ENCODE data around the gene GSG1L.
A peak's percentile ranks its signal among the peaks of the same experiment; 100 is the strongest.

Gene GSG1L

DNA sequence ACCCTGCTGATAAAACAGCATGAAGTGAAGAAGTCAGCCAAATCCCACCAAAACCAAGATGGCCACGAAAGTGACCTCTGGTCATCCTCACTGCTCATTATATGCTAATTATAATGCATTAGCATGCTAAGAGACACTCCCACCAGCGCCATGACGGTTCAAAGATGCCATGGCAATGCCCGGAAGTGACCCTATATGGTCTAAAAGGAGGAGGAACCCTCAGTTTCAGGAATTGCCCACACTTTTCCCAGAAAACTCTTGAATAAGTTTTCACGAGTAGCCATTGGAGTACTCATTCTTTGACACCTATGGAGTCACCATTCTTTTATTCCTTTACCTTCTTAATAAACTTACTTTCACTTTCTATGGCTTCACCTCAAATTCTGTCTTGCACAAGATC is 44.3 kb downstream of the GSG1L start:
- Histone ChIP-seq H3K79me1 (ENCODE audit: low read depth, low read length) (no peaks in the 10 kb centered on the region), H3K9ac (ENCODE audit: low read depth, low read length, poor library complexity) (no peak overlapping the region), H3K36me3 (replicated peaks in 1 of 2; ENCODE audit: control insufficient read depth in 2 of 2, insufficient read depth in 2 of 2, low read length in 2 of 2) (no peaks in the 10 kb centered on the region), H3K4ac (ENCODE audit: low read length) (no peak overlapping the region), H2BK15ac (ENCODE audit: low read length) (no peak overlapping the region), H3K9me3 (replicated peaks in 1 of 2; ENCODE audit: control insufficient read depth in 2 of 2, insufficient read depth in 1 of 2, low read depth in 1 of 2, low read length in 2 of 2) (peaks cover 0 to 6% of the 10 kb centered on the region in 2 donors), H3K27me3 (ENCODE audit: control insufficient read depth in 3 of 3, insufficient read depth in 3 of 3, low read depth in 1 of 3, low read length in 3 of 3) (no peaks in the 10 kb centered on the region), H4K8ac (ENCODE audit: low read depth, low read length) (no peak overlapping the region), H3K14ac (ENCODE audit: low read length) (no peak overlapping the region), H2BK120ac (ENCODE audit: low read depth, low read length) (no peak overlapping the region), H2BK12ac (ENCODE audit: low read length) (no peak overlapping the region), H3K4me1 (ENCODE audit: control insufficient read depth in 2 of 2, insufficient read depth in 1 of 2, low read depth in 1 of 2, low read length in 2 of 2) (no peaks in the 10 kb centered on the region), H3K18ac (ENCODE audit: low read length) (no peak overlapping the region), H3K23ac (ENCODE audit: low read depth, low read length, poor library complexity) (no peak overlapping the region), H3K27ac (replicated peaks; ENCODE audit: low read length) (no peak overlapping the region), H3K4me2 (ENCODE audit: insufficient read depth, low read length, poor library complexity, severe bottlenecking) (no peak overlapping the region), H2AFZ (ENCODE audit: low read length) (no peak overlapping the region), H3K4me3 (ENCODE audit: low read length in 2 of 2) (no peak overlapping the region), H2BK5ac (ENCODE audit: low read length) (no peak overlapping the region), H2AK5ac (ENCODE audit: low read depth, low read length) (no peak overlapping the region), H4K91ac (ENCODE audit: low read depth, low read length, poor library complexity) (no peak overlapping the region)
- DNase-seq (ENCODE audit: low spot score): no peak
- WGBS, 2 donors (ENCODE audit: extremely low coverage in 2 of 2, insufficient read length in 2 of 2, insufficient replicate concordance in 1 of 2): no CpG with 5 or more reads among the region's 5 CpGs

DNA sequence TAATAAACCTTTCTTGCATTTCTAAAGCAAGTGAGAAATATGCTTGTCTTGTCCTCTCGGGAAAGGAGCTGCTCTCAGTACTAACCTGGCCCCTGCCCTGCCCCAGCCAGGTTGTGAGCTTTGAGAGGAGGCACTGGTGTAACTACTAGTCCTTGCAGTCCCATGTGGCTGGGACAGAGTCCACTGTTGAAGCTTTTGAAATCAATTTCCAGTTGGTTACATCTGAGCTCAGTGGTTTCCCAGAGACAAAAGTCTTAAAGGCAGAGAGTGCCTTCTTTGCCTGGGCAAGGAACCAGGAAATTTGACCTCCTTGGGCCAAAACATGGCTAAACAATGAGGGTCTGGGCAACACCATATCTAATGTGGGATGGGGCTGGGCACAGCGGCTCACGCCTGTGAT is 48.7 kb downstream of the GSG1L start:
- H2BK15ac ChIP-seq (ENCODE audit: low read length): no peak overlapping the region
- H2AK5ac ChIP-seq (ENCODE audit: low read depth, low read length): no peak overlapping the region
- no peak overlapping the region for H4K8ac ChIP-seq (ENCODE audit: low read depth, low read length)
- H3K14ac ChIP-seq (ENCODE audit: low read length): no peak overlapping the region
- H3K27me3 ChIP-seq (ENCODE audit: control insufficient read depth in 3 of 3, insufficient read depth in 3 of 3, low read depth in 1 of 3, low read length in 3 of 3): peaks cover 0 to 3% (median 0%) of the 10 kb centered on the region in 3 experiments
- no peak overlapping the region for H2BK120ac ChIP-seq (ENCODE audit: low read depth, low read length)
- H2AFZ ChIP-seq (ENCODE audit: low read length): no peak overlapping the region
- no peak for DNase-seq (ENCODE audit: low spot score)
- H2BK12ac ChIP-seq (ENCODE audit: low read length): no peak overlapping the region
- no peak overlapping the region for H3K4me2 ChIP-seq (ENCODE audit: insufficient read depth, low read length, poor library complexity, severe bottlenecking)
- no peaks in the 10 kb centered on the region for H3K36me3 ChIP-seq (replicated peaks in 1 of 2; ENCODE audit: control insufficient read depth in 2 of 2, insufficient read depth in 2 of 2, low read length in 2 of 2)
- whole genome bisulfite sequencing, 2 donors (ENCODE audit: extremely low coverage in 2 of 2, insufficient read length in 2 of 2, insufficient replicate concordance in 1 of 2): no CpG with 5 or more reads among the region's 3 CpGs
- no peak overlapping the region for H3K4me3 ChIP-seq (ENCODE audit: low read length in 2 of 2)
- no peaks in the 10 kb centered on the region for H3K9me3 ChIP-seq (replicated peaks in 1 of 2; ENCODE audit: control insufficient read depth in 2 of 2, insufficient read depth in 1 of 2, low read depth in 1 of 2, low read length in 2 of 2)
- H3K79me1 ChIP-seq (ENCODE audit: low read depth, low read length): no peaks in the 10 kb centered on the region
- H3K27ac ChIP-seq (replicated peaks; ENCODE audit: low read length): no peak overlapping the region
- H3K4me1 ChIP-seq (ENCODE audit: control insufficient read depth in 2 of 2, insufficient read depth in 1 of 2, low read depth in 1 of 2, low read length in 2 of 2): peaks cover 0 to 10% of the 10 kb centered on the region in 2 donors
- no peak overlapping the region for H4K91ac ChIP-seq (ENCODE audit: low read depth, low read length, poor library complexity)
- H3K23ac ChIP-seq (ENCODE audit: low read depth, low read length, poor library complexity): no peak overlapping the region
- H2BK5ac ChIP-seq (ENCODE audit: low read length): no peak overlapping the region
- no peak overlapping the region for H3K4ac ChIP-seq (ENCODE audit: low read length)
- H3K18ac ChIP-seq (ENCODE audit: low read length): no peak overlapping the region
- H3K9ac ChIP-seq (ENCODE audit: low read depth, low read length, poor library complexity): no peak overlapping the region

DNA sequence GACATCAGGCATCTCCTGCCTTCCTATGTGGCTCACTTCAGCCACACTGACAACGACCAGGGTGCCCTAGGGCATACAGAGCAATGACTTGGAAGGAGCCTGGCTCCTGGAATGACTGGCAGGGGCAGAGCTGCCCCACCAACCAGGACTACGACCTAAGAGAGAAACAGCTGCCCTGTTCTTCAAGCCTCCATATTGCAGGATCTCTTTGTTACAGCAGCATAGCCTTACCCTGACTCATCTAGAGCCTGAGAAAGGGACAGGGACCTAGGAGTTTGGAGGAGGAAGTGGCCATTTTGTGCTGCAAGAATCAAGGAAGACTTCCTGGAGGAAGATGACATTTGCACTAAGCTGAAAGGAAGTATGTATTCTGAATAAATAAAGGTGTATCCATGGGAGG is 49.6 kb downstream of the GSG1L start:
- Histone ChIP-seq H4K91ac (ENCODE audit: low read depth, low read length, poor library complexity) (no peak overlapping the region), H2BK15ac (ENCODE audit: low read length) (no peak overlapping the region), H3K14ac (ENCODE audit: low read length) (no peak overlapping the region), H3K18ac (ENCODE audit: low read length) (no peak overlapping the region), H3K79me1 (ENCODE audit: low read depth, low read length) (no peaks in the 10 kb centered on the region), H2AFZ (ENCODE audit: low read length) (no peak overlapping the region), H2BK5ac (ENCODE audit: low read length) (no peak overlapping the region), H3K36me3 (replicated peaks in 1 of 2; ENCODE audit: control insufficient read depth in 2 of 2, insufficient read depth in 2 of 2, low read length in 2 of 2) (no peaks in the 10 kb centered on the region), H3K27ac (replicated peaks; ENCODE audit: low read length) (no peak overlapping the region), H4K8ac (ENCODE audit: low read depth, low read length) (no peak overlapping the region), H2AK5ac (ENCODE audit: low read depth, low read length) (peak overlapping the region; percentile 5), H2BK12ac (ENCODE audit: low read length) (no peak overlapping the region), H3K27me3 (ENCODE audit: control insufficient read depth in 3 of 3, insufficient read depth in 3 of 3, low read depth in 1 of 3, low read length in 3 of 3) (peaks cover 0 to 5% (median 0%) of the 10 kb centered on the region in 3 experiments), H3K4ac (ENCODE audit: low read length) (no peak overlapping the region), H3K4me3 (ENCODE audit: low read length in 2 of 2) (no peak overlapping the region), H2BK120ac (ENCODE audit: low read depth, low read length) (no peak overlapping the region), H3K9me3 (replicated peaks in 1 of 2; ENCODE audit: control insufficient read depth in 2 of 2, insufficient read depth in 1 of 2, low read depth in 1 of 2, low read length in 2 of 2) (no peaks in the 10 kb centered on the region), H3K4me1 (ENCODE audit: control insufficient read depth in 2 of 2, insufficient read depth in 1 of 2, low read depth in 1 of 2, low read length in 2 of 2) (peaks cover 0 to 11% of the 10 kb centered on the region in 2 donors), H3K4me2 (ENCODE audit: insufficient read depth, low read length, poor library complexity, severe bottlenecking) (no peak overlapping the region), H3K23ac (ENCODE audit: low read depth, low read length, poor library complexity) (no peak overlapping the region), H3K9ac (ENCODE audit: low read depth, low read length, poor library complexity) (no peak overlapping the region)
- no CpG with 5 or more reads among the region's 2 CpGs for WGBS, 2 donors (ENCODE audit: extremely low coverage in 2 of 2, insufficient read length in 2 of 2, insufficient replicate concordance in 1 of 2)
- DNase-seq (ENCODE audit: low spot score): no peak

DNA sequence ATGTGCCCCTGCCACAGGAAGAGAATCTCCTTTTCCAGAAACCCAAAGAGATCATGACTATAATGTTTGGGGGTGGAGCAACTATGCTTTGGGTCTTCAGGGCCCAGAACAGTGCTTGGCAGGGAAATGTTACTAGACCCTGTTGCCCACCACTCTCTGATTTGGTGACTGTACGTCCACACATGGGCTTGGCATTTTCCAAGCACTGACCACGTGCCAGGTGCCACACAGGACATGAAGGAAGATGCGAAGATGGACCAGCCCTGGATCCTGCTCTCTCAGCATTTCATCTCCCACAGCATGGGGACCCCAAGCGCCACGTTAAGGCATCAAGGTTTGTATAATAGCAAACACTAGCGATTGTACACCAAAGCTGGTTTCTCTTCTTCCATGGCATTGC is 50.1 kb downstream of the GSG1L start:
- H4K8ac ChIP-seq (ENCODE audit: low read depth, low read length): no peak overlapping the region
- no peak overlapping the region for H2BK15ac ChIP-seq (ENCODE audit: low read length)
- H2AK5ac ChIP-seq (ENCODE audit: low read depth, low read length): peak overlapping the region; percentile 5
- H3K9ac ChIP-seq (ENCODE audit: low read depth, low read length, poor library complexity): peak overlapping the region; percentile 5
- H3K4ac ChIP-seq (ENCODE audit: low read length): no peak overlapping the region
- H2AFZ ChIP-seq (ENCODE audit: low read length): no peak overlapping the region
- peaks cover 0 to 11% of the 10 kb centered on the region in 2 donors for H3K4me1 ChIP-seq (ENCODE audit: control insufficient read depth in 2 of 2, insufficient read depth in 1 of 2, low read depth in 1 of 2, low read length in 2 of 2)
- H3K27ac ChIP-seq (replicated peaks; ENCODE audit: low read length): no peak overlapping the region
- no peaks in the 10 kb centered on the region for H3K36me3 ChIP-seq (replicated peaks in 1 of 2; ENCODE audit: control insufficient read depth in 2 of 2, insufficient read depth in 2 of 2, low read length in 2 of 2)
- no peak overlapping the region for H3K18ac ChIP-seq (ENCODE audit: low read length)
- peaks cover 0 to 5% (median 0%) of the 10 kb centered on the region in 3 experiments for H3K27me3 ChIP-seq (ENCODE audit: control insufficient read depth in 3 of 3, insufficient read depth in 3 of 3, low read depth in 1 of 3, low read length in 3 of 3)
- no peak overlapping the region for H3K23ac ChIP-seq (ENCODE audit: low read depth, low read length, poor library complexity)
- no peaks in the 10 kb centered on the region for H3K79me1 ChIP-seq (ENCODE audit: low read depth, low read length)
- DNase-seq (ENCODE audit: low spot score): no peak
- H4K91ac ChIP-seq (ENCODE audit: low read depth, low read length, poor library complexity): no peak overlapping the region
- no peak overlapping the region for H2BK12ac ChIP-seq (ENCODE audit: low read length)
- no peaks in the 10 kb centered on the region for H3K9me3 ChIP-seq (replicated peaks in 1 of 2; ENCODE audit: control insufficient read depth in 2 of 2, insufficient read depth in 1 of 2, low read depth in 1 of 2, low read length in 2 of 2)
- H3K14ac ChIP-seq (ENCODE audit: low read length): no peak overlapping the region
- WGBS, 2 donors (ENCODE audit: extremely low coverage in 2 of 2, insufficient read length in 2 of 2, insufficient replicate concordance in 1 of 2): no CpG with 5 or more reads among the region's 6 CpGs
- H2BK5ac ChIP-seq (ENCODE audit: low read length): no peak overlapping the region
- H3K4me3 ChIP-seq (ENCODE audit: low read length in 2 of 2): no peak overlapping the region
- H3K4me2 ChIP-seq (ENCODE audit: insufficient read depth, low read length, poor library complexity, severe bottlenecking): no peak overlapping the region
- no peak overlapping the region for H2BK120ac ChIP-seq (ENCODE audit: low read depth, low read length)
